ENCODE data around the gene KCNAB1. TPM values are rescaled to one million over a fixed set of nuclear protein-coding genes. Genes with fewer than 3 reads are reported as not detected.
A peak's percentile ranks its signal among the peaks of the same experiment; 100 is the strongest.

Gene KCNAB1
- total and polyA plus RNA-seq, 2 experiments from 2014 or later, result 0.06 to 0.70 TPM

- peak; percentile 73 to 76 for DNase-seq (ENCODE audit: low read depth in 1 of 2, low spot score in 1 of 2)
- H3K27me3 ChIP-seq, result no peaks in the 10 kb centered on the region
- H3K4me3 ChIP-seq, result no peak overlapping the region
- H3K36me3 ChIP-seq, result no peaks in the 10 kb centered on the region
- peak; percentile 41 for TF ChIP-seq CTCF (IDR thresholded peaks at IDR 0.05; ENCODE audit: low read depth, low read length)
- no peaks in the 10 kb centered on the region for H3K9me3 ChIP-seq (ENCODE audit: low read depth)
- no peak overlapping the region for H3K27ac ChIP-seq
- no peaks in the 10 kb centered on the region for H3K4me1 ChIP-seq (ENCODE audit: low read depth)
Observed at GRCh38 chr3:156509189-156510174, 389.1 kb downstream of the KCNAB1 start.

- H3K9me3 ChIP-seq (ENCODE audit: low read depth), result no peaks in the 10 kb centered on the region
- no peaks in the 10 kb centered on the region for H3K4me1 ChIP-seq (ENCODE audit: low read depth)
- no peak overlapping the region for H3K27ac ChIP-seq
- no peak for TF ChIP-seq CTCF (IDR thresholded peaks at IDR 0.05; ENCODE audit: low read depth, low read length)
- H3K36me3 ChIP-seq, result no peaks in the 10 kb centered on the region
- DNase-seq (ENCODE audit: low read depth in 1 of 2, low spot score in 1 of 2), result no peak
- H3K4me3 ChIP-seq, result no peak overlapping the region
- no peaks in the 10 kb centered on the region for H3K27me3 ChIP-seq
Observed at GRCh38 chr3:156511987-156512677, 391.8 kb downstream of the KCNAB1 start.

DNA sequence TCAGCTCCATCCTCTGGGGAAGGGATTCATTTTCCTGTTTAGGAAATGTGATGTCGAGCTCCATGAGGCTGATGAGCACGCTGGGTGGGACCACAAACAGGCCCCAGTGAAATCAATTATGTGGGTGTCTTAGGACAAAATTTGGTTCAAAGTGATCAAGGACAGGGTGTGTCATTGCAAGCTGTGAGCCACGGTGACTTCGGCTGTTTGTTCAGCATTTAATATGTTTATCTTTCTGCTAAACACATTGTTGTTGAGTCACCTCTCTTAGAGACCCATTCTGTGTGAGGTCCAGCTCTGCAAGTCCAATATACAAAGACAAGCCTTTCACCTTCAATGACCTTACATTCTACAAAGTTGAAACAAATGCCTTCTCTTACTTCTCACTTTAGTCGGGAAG lies 393.2 kb downstream of the KCNAB1 start:
- Histone ChIP-seq H3K9me3 (ENCODE audit: low read depth) (no peaks in the 10 kb centered on the region), H3K27ac (no peak overlapping the region), H3K4me1 (ENCODE audit: low read depth) (peaks cover 2% of the 10 kb centered on the region), H3K27me3 (no peaks in the 10 kb centered on the region), H3K4me3 (no peak overlapping the region), H3K36me3 (no peaks in the 10 kb centered on the region)
- TF ChIP-seq CTCF (IDR thresholded peaks at IDR 0.05; ENCODE audit: low read depth, low read length), result no peak
- DNase-seq (ENCODE audit: low read depth in 1 of 2, low spot score in 1 of 2), result no peak

DNA sequence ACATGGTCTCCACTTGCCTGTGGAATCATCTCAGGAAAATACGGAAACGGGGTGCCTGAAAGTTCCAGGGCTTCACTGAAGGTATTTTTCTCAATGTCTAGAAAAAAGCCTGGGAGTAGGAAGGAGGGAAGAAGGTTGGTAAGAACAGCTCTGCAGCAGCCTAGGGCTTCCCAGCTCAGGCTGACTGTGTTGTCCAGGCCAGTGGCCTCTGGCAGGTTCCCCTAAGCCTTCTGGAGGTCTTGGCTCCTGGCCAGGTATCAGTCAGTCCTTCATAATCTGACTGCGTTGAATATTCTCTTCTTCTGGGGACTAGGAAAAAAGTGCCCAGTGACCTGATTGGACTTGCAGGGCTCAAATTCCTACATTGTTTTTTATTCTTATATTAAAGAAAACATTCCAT lies 395.9 kb downstream of the KCNAB1 start:
- H3K27ac ChIP-seq, result no peak overlapping the region
- peaks cover 9% of the 10 kb centered on the region for H3K4me1 ChIP-seq (ENCODE audit: low read depth)
- TF ChIP-seq CTCF (IDR thresholded peaks at IDR 0.05; ENCODE audit: low read depth, low read length), result no peak
- H3K36me3 ChIP-seq, result no peaks in the 10 kb centered on the region
- H3K9me3 ChIP-seq (ENCODE audit: low read depth), result no peaks in the 10 kb centered on the region
- H3K4me3 ChIP-seq, result no peak overlapping the region
- DNase-seq (ENCODE audit: low read depth in 1 of 2, low spot score in 1 of 2), result peak in 1 of 2 donors; percentile 41
- H3K27me3 ChIP-seq, result no peaks in the 10 kb centered on the region

- H3K36me3 ChIP-seq, result no peaks in the 10 kb centered on the region
- peaks cover 9% of the 10 kb centered on the region for H3K4me1 ChIP-seq (ENCODE audit: low read depth)
- H3K27ac ChIP-seq, result no peak overlapping the region
- no peak overlapping the region for H3K4me3 ChIP-seq
- no peaks in the 10 kb centered on the region for H3K9me3 ChIP-seq (ENCODE audit: low read depth)
- DNase-seq (ENCODE audit: low read depth in 1 of 2, low spot score in 1 of 2), result no peak
- H3K27me3 ChIP-seq, result no peaks in the 10 kb centered on the region
- no peak for TF ChIP-seq CTCF (IDR thresholded peaks at IDR 0.05; ENCODE audit: low read depth, low read length)
Observed at GRCh38 chr3:156516961-156517360, 396.6 kb downstream of the KCNAB1 start.
